ENCODE data around the gene PIGK.
"Not testable (repeated sequence)": the region's sequence is repeated elsewhere in the genome, so short reads cannot be mapped to it uniquely, and the experiment has no call there.

PIGK gene

DNA sequence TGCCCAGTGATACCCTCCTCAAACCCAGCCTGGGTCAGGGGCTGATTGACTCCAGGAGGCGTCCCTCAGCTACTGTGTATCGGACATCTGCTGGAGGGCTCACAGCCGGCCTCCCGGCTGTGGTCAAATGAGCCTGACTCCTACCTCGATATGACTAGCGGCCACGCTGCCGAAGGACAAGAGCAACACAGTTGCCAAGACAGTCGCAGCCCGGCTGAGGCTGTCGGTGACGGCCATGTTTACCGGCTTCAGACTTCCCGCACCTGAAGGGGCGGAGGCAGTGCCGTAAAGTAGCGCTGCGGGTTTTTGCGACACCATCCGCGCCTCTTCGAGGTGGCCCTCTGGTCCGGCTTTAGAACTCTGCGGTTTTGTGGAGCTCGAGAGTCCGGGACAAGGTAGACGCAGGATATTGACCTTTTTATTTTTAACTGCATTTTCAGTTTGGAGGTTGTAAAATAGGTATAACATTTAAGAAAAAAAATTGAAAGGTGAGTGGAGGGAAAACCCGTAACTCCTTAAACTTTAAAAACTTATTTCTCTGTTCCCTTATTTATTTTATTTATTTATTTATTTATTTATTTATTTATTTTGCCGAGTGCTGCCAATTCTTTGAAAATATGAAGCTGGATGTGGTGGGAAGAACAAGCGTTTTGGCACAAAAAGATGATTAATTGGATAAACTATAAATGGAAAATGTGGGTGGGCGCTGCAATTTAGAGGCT, at the start of gene PIGK:
Gene PIGK (minus strand): TSS at position 265 of the 722 bp plus-strand sequence. CDS start 28 bp downstream, at position 237.
- peak; percentile 76 for DNase-seq

DNA sequence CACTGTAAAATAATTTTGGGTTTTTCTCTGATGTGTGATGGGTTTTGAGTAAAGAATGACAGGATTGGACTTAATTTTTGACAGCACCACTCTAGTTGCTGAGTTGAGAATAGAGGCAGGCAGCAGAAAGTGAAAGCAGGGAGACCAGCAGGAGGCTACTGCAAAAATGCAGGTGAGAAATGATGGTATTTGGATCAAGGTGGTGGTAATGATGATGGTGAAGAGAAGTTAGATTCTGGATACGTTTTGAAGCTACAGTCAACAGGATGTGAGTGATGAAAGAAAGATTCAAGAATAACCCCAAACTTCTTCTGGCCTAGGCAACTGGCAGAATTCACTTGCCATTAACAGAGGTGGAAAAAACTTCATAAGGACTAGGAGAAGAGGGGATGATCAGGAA, 47.8 kb upstream of the PIGK start:
- DNase-seq: no peak

DNA sequence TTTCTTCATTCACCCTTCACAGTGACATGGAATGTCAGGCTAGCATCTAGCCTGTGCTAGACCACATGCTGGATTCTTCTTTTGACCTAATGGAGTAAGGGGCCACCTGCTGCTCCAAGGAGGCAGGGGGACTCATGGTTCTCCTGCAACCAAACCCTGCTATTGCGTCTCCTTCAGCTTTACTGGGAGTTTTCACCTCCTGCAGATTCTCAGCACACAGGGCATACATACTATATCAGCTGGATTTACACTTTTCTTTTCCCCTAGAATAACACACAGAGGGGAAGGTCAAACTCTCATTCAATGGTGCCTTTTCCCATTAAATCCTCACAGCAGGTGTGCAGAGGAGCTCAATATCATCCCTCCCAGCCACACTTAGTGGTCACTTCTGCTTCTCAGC, 46.0 kb upstream of the PIGK start:
- DNase-seq: no peak

DNA sequence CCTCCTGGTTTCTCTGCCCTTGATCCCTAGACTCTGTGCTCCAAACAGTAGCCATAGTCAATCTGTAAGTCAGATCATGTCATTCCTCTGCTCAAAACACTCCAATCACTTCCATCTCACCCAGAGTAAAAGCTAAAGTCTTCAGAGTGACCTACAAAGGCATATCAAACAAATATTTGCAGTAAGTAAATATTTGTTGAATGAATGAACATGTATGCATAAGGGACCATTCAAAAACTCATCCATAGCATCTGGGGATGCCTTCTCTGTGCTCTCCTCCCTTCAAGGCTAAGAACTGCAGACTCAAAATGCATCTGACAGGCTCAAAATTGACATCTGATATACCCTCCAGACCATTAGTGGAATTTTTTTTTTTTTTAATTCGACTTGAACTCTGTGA, 44.5 kb upstream of the PIGK start:
- DNase-seq: no peak

DNA sequence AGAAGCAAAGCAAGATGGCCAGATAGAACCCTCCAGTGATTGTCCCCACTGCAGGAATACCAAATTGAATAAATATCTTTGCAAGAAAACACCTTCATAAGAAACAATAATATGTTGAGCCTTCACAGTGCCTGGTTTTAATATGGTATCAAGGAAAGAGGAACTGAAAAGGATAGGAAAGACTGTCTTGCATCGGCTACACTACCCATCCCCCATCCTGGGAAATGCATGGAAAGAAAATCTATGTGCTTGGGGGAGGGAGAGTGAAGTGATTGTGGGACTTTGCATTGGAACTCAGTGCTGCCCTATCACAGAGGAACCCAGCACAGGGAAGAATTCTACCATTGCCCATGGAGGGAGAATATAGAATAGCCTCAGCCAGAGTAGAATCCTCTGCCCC, 34.0 kb upstream of the PIGK start:
- DNase-seq: no peak

DNA sequence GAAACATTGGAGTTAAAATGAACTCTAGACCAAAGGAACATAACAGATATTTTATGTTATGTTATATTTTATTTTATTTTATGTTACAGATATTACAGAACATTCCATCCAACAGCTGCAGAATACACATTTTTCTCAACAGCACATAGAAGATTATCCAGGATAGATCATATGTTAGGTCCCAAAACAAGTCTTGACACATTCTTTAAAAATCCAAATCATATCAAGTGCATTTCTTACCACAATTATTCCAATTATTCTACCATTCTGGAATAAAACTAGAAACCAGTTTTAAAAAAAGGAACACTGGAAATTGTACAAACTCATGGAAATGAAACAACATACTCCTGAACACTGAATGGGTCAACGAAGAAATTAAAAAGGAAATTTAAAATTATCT, 30.9 kb upstream of the PIGK start:
- DNase-seq: no peak

DNA sequence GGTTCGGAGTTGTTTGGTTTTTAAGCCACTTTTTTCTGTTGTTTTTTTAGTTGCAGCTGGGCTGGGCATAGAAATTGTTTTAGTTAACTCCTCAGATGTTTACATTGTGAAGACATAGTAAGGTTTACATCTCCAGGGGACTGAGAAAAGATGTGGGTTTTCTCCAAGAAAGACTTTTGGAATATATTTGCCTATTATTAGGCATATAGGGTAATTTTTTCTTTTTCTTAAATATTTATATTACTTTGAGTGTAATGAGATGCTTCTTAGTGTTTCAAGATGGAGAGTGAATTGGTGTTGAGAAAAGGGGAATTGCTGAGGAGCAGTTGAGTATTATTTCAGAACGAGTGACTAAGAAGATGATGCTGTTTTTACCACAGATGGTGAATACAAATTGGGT, 26.6 kb upstream of the PIGK start:
- DNase-seq: no peak

DNA sequence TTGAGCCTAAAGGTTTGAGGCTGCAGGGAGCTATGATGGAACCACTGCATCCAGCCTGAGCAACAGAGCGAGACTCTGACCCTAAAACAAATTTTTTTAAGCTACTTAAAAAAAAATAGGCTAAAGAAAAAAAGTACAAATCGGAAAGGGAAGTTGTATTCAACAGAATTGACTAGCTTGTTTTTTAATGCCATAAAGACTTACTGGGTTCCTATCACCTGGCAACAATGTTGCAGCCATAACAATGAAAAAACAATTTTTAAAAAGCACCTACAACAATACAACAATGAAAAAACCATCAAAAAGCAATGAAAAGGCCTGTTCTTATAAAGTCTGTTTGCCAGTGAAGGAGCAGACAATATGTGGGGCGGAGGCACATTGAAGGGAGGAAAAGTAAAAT, 20.1 kb upstream of the PIGK start:
- no peak for DNase-seq

DNA sequence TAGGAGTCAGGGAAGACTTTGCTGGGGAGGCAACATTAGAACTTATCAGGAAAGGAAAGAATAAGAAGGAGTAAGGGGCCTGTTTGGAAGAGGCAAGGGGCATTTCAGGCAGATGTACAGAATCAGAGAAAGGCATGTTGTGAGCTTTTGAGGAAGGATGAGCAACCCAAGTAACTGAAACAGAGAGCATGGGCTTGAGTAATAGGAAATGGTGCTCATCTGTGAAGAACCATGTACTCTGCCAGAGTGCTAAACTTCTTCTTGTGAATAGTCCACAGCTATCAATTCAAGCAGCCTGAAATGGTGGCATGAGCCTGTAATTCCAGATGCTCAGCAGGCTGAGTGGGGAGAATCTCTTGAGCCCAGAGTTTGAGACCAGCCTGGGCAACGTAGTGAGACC, 19.2 kb upstream of the PIGK start:
- DNase-seq: no peak

DNA sequence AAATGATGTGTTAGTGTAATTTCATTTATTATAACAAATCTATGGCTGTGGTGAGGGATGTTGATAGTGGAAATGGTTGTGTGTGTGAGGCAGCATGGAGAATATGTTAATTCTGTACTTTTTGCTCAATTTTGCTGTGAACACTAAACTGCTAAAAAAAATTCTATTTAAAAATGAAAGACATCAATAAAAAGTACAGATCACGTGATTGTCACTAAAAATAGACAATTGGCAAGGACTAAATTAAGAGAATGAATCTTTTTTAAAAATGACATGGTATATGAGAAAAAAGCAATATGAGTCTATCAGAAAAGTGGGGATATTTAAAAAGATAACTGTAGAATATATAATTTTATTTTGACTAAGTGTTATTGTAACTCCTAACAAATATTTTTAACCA, 15.7 kb upstream of the PIGK start:
- no peak for DNase-seq

DNA sequence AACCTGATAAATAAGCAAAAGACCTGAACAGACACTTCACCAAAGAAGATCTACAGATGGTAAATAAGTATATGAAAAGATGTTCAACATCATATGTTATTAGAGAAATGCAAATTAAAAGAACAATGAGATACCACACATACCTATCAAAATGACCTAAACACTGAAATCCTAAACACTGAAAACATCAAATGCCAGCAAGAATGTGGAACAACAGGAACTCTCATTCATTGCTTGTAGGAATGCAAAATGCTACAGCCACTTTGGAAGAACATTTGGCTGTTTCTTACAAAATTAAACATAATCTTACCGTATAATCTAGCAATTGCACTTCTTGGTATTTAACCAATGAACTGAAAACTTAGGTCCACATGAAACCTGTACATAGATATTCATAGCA, 14.9 kb upstream of the PIGK start:
- no peak for DNase-seq

DNA sequence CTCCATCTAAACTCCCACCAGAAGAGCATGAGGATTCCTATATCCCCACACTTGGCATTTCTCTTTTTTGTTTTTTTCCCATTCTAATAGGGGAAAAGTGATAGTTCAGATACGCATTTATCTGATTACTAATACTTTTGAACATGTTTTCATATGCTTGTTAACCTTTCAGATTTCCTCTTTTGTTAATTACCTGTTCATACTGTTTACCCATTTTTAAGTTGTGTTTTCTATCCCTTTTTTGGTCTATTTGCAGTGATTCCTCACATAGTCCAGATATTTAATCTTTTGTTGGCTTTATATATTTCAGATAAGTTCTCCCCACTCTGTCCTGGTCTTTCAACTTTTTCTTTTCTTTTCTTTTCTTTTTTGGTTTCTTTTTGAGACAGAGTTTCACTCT, 13.6 kb upstream of the PIGK start:
- no peak for DNase-seq

DNA sequence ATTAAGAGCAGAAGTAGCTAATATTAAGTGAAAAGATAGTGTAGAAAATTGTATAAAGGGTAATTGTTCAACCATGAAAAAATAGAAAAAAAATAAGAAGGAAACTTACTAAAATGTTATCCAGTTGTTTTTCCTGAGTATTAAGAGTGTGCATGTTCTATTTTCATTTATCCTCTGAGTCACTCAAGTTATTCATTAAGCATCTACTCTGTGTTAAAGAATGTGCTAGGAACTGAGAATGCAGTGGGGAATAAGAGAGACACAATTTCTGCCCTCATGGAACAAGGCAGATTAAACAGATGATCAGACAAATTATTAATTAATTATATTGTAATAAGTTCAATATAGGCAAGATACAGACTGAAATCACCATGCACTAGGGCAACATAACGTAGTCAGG, 10.8 kb upstream of the PIGK start:
- no peak for DNase-seq

DNA sequence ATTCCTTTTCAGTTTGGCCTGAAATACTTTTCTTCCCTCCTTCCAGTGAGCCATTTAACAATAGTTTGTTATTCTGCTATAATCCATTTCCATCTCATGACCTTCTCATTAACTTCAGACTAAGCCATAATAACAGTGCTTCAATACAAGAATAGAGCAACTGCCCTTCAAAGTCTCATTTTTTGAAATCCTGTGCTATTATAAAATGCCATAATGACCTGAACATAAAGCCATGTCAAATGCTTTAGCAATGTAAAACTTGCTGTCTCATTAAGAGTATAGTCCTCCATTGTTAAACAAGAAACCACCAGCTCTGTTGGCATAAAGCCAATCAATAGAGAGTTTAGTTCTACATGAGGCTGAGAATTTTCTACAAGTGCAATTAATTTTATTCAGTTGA, 9.6 kb upstream of the PIGK start:
- no peak for DNase-seq

DNA sequence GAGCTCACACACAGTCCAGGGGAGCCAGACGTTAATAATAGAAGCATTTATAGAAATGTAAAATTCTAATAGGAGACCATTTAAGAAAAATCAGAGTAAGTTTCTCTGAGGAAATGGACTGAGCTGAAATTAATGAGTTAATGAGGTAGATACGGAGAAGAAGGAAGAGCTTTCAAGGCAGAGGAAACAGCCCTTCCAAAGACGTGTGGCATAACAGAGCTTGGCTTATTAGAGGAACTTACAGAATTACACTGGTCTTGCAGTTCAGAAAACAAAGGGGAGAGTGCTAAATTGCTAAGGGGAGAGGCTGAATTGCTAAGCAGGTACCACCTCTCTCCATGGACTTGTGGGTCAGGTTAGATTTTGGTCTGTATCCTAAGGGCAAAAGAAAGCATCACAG, 8.2 kb upstream of the PIGK start:
- no peak for DNase-seq

DNA sequence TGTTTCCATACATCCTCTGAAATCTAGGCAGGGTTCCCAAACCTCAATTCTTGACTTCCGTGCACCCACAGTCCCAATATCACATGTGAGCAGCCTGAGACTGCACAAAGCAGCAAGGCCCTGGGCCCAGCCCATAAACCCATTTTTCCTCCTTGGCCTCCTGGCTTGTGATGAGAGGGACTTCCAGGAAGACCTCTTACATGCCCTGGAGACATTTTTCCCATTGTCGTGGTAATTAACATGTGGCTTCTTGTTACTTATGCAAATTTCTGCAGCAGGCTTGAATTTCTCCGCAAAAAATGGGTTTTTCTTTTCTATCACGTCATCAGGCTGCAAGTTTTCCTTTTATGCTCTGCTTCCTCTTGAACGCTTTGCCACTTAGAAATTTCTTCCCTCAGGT, 3.3 kb upstream of the PIGK start:
- no peak for DNase-seq

DNA sequence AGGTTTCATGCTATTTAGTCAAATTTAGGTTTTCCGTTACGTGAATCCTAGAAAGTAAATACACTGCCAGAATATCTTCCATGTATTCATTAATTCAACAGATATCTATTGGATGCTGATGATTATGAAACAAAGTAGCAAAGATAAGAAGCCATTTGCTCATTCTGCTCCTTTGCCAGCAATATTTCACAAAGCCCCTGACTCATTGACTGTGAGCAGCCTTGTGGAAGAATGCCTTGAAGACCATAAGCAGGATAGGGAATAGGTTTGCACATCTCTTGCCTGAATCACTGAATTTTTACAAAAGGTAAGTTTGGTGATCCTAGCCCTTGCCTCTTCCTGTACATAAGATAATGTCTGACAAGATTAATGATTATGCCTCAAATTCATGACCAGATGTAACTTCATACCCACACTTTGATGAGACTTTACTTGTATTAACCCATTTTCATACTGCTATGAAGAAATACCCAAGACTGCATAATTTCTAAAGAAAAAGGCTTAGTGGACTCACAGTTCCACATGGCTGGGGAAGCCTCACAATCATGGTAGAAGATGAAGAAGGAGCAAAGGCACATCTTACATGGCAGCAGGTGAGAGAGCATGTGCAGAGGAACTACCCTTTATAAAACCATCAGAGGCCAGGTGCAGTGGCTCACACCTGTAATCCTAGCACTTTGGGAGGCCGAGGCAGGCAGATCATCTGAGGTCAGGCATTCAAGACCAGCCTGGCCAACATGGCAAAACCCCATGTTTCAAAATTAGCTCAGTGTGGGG, 1.6 kb upstream of the PIGK start:
- no peak for DNase-seq

DNA sequence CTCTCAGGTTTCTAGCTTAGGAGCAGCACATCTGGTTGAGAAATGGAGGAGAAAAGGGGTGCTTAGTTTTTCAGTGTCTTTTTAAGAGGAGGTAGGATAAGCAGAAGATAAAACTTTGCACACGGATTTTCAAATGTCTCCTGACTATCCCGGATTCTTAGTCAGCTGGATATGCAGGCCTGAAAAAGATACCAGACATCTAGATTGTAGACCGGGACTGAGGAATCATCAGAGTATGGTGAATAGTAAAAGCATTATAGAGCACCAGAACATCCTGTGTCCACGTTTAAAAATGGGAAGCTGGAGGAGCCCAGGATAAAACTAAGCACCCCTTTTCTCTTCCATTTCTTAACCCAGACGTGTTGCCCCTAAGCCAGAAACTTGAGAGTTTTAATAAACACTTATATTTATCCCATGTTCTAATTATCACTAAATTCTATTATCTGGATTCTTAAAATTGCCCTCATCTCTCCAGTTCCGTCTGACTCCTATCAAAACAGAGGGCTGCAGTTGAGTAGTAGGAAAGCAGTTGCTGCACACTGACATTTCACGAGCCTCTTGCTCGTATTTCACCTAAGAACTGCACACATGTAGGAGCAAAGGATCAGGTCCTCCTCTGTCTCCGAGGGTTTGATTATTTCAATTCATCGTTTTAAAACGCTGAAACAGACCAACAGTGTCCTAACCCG, 609 bp downstream of the PIGK start:
- no peak for DNase-seq

DNA sequence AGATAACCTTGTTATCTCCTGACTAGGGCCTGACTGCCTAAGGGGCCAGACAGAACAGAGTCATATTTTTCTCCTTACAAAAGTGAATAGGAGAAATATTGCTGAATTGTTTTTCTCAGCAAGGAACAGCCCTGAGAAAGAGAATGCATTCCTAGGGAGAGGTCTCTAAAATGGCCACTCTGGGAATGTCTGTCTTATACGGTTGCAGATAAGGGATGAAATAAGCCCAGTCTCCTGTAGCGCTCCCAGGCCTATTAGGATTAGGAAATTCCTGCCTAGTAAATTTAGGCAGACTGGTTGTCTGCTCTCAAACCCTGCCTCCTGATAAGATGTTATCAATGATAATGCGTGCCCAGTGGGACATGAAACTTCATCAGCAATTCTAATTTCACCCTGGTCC, 15.2 kb downstream of the PIGK start:
- DNase-seq: not testable (repeated sequence)

DNA sequence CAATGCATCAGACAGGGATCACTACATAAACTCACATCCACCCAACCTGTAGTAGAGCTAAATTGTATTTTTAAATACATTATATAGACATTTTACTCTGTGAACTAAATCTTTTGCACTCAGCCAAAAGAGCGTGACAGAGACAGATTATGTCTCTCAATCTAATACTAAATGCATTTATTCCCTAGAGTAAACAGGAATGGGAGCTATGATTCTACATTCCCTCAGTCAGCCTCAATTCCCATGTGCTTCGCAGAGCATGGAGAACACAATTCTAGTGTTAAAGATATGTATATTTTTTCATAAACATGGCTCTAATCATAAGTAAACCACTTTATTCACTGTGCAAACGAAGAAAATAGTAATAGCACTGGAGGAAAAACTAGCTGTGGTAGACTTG, 16.5 kb downstream of the PIGK start:
- no peak for DNase-seq

DNA sequence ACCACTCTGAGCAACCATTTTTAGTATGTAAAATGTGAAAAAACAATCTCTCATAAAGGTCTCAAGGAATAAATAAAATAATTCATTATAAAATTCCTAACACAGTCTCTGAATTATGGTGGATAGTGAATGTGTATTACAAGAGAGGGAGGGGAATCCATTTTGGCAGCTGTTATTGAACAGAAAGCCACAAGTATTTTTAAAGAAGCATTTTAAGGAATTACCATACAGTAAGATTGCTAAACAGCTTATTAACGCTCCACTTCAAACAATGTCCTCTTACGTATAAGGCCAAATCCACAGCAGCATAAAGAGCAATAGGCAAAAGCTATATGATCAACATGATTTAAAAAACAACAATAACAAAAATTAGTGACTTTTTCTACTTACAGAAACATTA, 18.4 kb downstream of the PIGK start:
- DNase-seq: no peak

DNA sequence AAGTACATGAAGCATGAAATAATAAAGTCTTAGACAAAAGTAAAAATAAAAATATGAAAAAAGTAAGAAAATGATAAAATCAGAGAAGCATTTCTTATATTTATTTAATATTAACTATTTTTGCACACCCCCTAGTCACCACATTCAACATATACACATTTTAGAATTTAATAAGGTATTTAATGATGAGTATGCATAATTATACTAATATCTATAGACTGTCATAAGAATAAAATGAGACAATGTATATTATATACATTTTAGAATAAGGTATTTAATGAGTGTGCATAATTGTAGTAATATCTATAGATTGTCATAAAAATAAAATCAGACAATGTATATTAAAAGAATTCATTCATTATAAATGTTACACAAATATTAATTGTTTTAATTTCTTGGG, 18.9 kb downstream of the PIGK start:
- no peak for DNase-seq

DNA sequence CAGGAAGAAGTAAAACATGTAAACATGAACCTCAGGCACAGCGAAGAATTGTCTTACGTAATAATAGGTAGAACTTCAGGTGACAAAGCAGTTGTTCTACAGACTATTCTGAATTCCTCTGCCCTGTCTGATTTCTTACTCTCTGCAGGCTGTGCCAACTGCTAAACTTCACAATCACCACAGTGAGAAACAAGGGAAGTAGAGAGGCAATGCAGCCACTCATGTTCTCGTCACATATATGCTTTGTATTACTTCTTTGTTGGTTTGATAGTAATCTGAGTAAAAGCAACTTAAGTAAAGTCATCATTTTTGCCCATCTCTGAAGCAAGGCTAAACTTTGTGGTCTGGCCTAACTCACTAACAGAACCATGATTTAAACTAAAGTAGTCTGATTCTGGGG, 21.9 kb downstream of the PIGK start:
- no peak for DNase-seq

DNA sequence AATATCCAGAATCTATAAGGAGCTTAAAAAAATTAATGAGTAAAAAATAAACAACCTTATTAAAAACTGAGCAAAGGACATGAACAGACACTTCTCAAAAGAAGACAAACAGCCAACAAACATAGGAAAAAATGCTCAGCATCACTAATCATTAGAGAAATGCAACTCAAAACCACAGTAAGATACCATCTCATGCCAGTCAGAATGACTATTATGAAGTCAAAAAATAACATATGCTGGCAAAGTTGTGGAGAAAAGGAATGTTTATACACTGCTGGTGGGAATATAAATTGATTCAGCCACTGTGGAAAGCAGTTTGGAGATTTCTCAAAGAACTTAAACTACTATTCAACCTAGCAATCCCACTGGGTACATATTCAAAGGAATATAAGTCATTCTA, 25.3 kb downstream of the PIGK start:
- DNase-seq: no peak
